ENCODE results near the gene ATOH7. TPM values are rescaled to one million over a fixed set of nuclear protein-coding genes. Genes with fewer than 3 reads are reported as not detected.
"Not testable (repeated sequence)": the region's sequence is repeated elsewhere in the genome, so short reads cannot be mapped to it uniquely, and the experiment has no call there.

The ATOH7 gene
- total and polyA plus RNA-seq, 9 of the 15 experiments (the other 6 are each of a cell fraction or from before 2014, with no cell fraction given): not detected

DNA sequence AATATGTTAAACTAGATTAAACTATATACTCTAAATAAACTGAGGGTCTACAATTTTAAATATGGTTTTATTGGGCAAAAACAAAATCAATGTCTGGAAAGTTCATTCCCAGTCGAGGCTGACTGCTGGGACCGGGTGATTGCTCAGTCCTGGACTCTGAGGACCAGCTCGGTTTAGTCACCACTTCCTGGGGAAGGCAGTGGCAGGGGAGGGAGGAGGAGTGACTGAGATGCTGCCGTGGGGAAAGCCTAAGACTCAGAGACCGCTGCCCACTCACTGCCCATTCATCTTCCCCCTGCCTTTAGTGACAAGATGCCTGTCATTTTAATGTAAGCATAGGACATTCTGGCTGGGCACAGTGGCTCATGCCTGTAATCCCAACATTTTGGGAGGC, 29.0 kb downstream of the ATOH7 start:
- intact Hi-C loops (cut with micrococcal nuclease): no loop called here
- Histone ChIP-seq H3K79me2 (ENCODE audit: control insufficient read depth, insufficient read depth, low read length) (no peaks in the 10 kb centered on the region), H3K27me3 (ENCODE audit: control insufficient read depth in 2 of 2, insufficient read depth in 2 of 2, low read length in 2 of 2) (peaks cover 26 to 43% of the 10 kb centered on the region in 2 experiments; a peak in 4 of 5 replicates), H2AFZ (ENCODE audit: low read depth, low read length) (no peak overlapping the region), H3K4me3 (no peak overlapping the region), H3K9ac (ENCODE audit: insufficient read depth in 1 of 2, low read depth in 2 of 2, low read length in 2 of 2) (no peak overlapping the region), H3K4me1 (replicated peaks in 1 of 2; ENCODE audit: control insufficient read depth in 2 of 2, insufficient read depth in 2 of 2, low read length in 2 of 2) (no peaks in the 10 kb centered on the region), H3K36me3 (ENCODE audit: control insufficient read depth, insufficient read depth, low read length) (no peaks in the 10 kb centered on the region), H3K27ac (ENCODE audit: extremely low read depth, low read depth, low read length) (no peak overlapping the region), H3K4me2 (ENCODE audit: insufficient read depth, low read length) (no peak overlapping the region), H3K9me3 (replicated peaks; ENCODE audit: control insufficient read depth, insufficient read depth, low read depth, low read length) (no peaks in the 10 kb centered on the region), H3K9me1 (ENCODE audit: control insufficient read depth, insufficient read depth, low read length) (no peaks in the 10 kb centered on the region), H4K20me1 (replicated peaks; ENCODE audit: control insufficient read depth, insufficient read depth, low read length) (no peaks in the 10 kb centered on the region; the same call in 1 of the 2 replicates)
- DNase-seq (ENCODE audit: extremely low read depth in 1 of 4, low spot score in 3 of 4) (no peak), FAIRE-seq (no peak), ATAC-seq (peak; percentile 26; the same call in 1 of the 3 replicates)
- POLR2A ChIA-PET: no interaction called here
- CTCF ChIA-PET (ENCODE audit: low intra/inter-chr PET ratio): no interaction called here
- BruUV-seq (replicated peaks): no TSS peak
- 0% methylated on average over 5 of the region's 5 CpGs for WGBS (ENCODE audit: insufficient coverage, low coverage, missing lambda C conversion rate)
- TF ChIP-seq, protein P1, sequence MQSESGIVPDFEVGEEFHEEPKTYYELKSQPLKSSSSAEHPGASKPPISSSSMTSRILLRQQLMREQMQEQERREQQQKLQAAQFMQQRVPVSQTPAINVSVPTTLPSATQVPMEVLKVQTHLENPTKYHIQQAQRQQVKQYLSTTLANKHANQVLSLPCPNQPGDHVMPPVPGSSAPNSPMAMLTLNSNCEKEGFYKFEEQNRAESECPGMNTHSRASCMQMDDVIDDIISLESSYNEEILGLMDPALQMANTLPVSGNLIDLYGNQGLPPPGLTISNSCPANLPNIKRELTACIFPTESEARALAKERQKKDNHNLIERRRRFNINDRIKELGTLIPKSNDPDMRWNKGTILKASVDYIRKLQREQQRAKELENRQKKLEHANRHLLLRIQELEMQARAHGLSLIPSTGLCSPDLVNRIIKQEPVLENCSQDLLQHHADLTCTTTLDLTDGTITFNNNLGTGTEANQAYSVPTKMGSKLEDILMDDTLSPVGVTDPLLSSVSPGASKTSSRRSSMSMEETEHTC (IDR thresholded peaks at IDR 0.05): no peak
- 0 out of 2 replicates have a peak, but pooled peaks have one; percentile 4 for TF ChIP-seq ZNF121 (CRISPR knock-in tag; conservative IDR thresholded peaks at IDR 0.05)
- in situ Hi-C loops (cut with MboI): no loop called here

DNA sequence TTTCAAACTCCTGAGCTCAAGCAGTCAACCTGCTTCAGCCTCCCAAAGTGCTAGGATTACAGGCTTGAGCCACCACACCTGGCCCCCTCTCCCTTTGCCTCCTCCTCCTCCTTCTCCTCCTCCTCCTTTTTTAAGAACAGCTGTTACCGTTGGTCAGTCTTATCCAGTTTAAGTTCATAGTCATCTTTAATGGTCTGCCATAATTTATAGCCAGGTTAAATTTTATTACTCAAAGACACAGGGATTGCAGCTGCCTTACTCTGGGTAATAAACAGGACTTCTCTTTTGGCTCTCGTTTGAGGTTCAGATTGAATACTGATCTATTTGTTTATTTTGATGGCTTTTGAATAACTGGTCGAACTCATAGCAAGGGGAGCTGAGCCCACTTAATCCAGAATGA, 35.2 kb downstream of the ATOH7 start:
- 0% methylated on average over 3 of the region's 3 CpGs for WGBS (ENCODE audit: insufficient coverage, low coverage, missing lambda C conversion rate)

DNA sequence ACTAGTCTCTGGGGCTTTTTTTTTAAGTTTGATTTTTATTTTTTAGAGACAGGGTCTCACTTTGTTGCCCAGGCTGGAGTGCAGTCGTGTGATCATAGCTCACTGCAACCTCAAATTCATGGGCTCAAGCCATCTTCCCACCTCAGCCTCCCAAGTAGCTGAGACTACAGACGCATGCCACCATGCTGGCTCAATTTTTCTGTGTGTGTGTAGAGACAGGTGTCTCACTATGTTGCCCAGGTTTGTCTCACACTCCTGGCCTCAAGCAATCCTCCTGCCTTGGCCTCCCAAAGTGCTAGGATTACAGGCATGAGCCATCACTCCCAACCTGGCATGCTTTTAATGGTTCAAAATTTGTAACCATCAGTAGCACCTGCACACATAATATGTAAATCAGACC, 36.1 kb downstream of the ATOH7 start:
- H4K20me1 ChIP-seq (replicated peaks; ENCODE audit: control insufficient read depth, insufficient read depth, low read length); BruUV-seq (replicated peaks); H3K36me3 ChIP-seq (ENCODE audit: control insufficient read depth, insufficient read depth, low read length); DNase-seq (ENCODE audit: extremely low read depth in 1 of 4, low spot score in 3 of 4); H3K4me1 ChIP-seq (replicated peaks in 1 of 2; ENCODE audit: control insufficient read depth in 2 of 2, insufficient read depth in 2 of 2, low read length in 2 of 2); POLR2A ChIA-PET; ATAC-seq; H3K4me3 ChIP-seq; CTCF ChIA-PET (ENCODE audit: low intra/inter-chr PET ratio); H3K79me2 ChIP-seq (ENCODE audit: control insufficient read depth, insufficient read depth, low read length); H3K9ac ChIP-seq (ENCODE audit: insufficient read depth in 1 of 2, low read depth in 2 of 2, low read length in 2 of 2); H3K9me3 ChIP-seq (replicated peaks; ENCODE audit: control insufficient read depth, insufficient read depth, low read depth, low read length); FAIRE-seq; intact Hi-C loops (cut with micrococcal nuclease); H3K27ac ChIP-seq (ENCODE audit: extremely low read depth, low read depth, low read length); H2AFZ ChIP-seq (ENCODE audit: low read depth, low read length); in situ Hi-C loops (cut with MboI); H3K4me2 ChIP-seq (ENCODE audit: insufficient read depth, low read length); H3K9me1 ChIP-seq (ENCODE audit: control insufficient read depth, insufficient read depth, low read length): not testable (repeated sequence)
- peaks cover 8 to 21% of the 10 kb centered on the region in 2 experiments; a peak in 4 of 5 replicates for H3K27me3 ChIP-seq (ENCODE audit: control insufficient read depth in 2 of 2, insufficient read depth in 2 of 2, low read length in 2 of 2)
- 0% methylated on average over 2 of the region's 2 CpGs for WGBS (ENCODE audit: insufficient coverage, low coverage, missing lambda C conversion rate)

More for the DNA sequence above, 35.2 kb downstream of the ATOH7 start:
- Histone ChIP-seq H3K27ac (ENCODE audit: extremely low read depth, low read depth, low read length) (no peak overlapping the region), H4K20me1 (replicated peaks; ENCODE audit: control insufficient read depth, insufficient read depth, low read length) (no peaks in the 10 kb centered on the region), H2AFZ (ENCODE audit: low read depth, low read length) (no peak overlapping the region), H3K4me2 (ENCODE audit: insufficient read depth, low read length) (no peak overlapping the region), H3K4me1 (replicated peaks in 1 of 2; ENCODE audit: control insufficient read depth in 2 of 2, insufficient read depth in 2 of 2, low read length in 2 of 2) (no peaks in the 10 kb centered on the region), H3K36me3 (ENCODE audit: control insufficient read depth, insufficient read depth, low read length) (no peaks in the 10 kb centered on the region), H3K79me2 (ENCODE audit: control insufficient read depth, insufficient read depth, low read length) (no peaks in the 10 kb centered on the region), H3K9ac (ENCODE audit: insufficient read depth in 1 of 2, low read depth in 2 of 2, low read length in 2 of 2) (no peak overlapping the region), H3K27me3 (ENCODE audit: control insufficient read depth in 2 of 2, insufficient read depth in 2 of 2, low read length in 2 of 2) (peaks cover 9 to 26% of the 10 kb centered on the region in 2 experiments; a peak in 4 of 5 replicates), H3K4me3 (no peak overlapping the region), H3K9me3 (replicated peaks; ENCODE audit: control insufficient read depth, insufficient read depth, low read depth, low read length) (no peaks in the 10 kb centered on the region), H3K9me1 (ENCODE audit: control insufficient read depth, insufficient read depth, low read length) (no peaks in the 10 kb centered on the region)
- BruUV-seq (replicated peaks): no TSS peak
- CTCF ChIA-PET (ENCODE audit: low intra/inter-chr PET ratio): no interaction called here
- TF ChIP-seq TRIM24 (IDR thresholded peaks at IDR 0.05) (no peak), CAMTA2 (CRISPR knock-in tag; conservative IDR thresholded peaks at IDR 0.05) (no peak)
- intact Hi-C loops (cut with micrococcal nuclease): no loop called here
- in situ Hi-C loops (cut with MboI): no loop called here
- no peak for DNase-seq (ENCODE audit: extremely low read depth in 1 of 4, low spot score in 3 of 4)
- no peak for FAIRE-seq
- POLR2A ChIA-PET: interaction anchor here (1.4 kb wide), 1 partner anchor 14 kb away, joined by 3 read pairs; no protein-coding TSS in a partner anchor
- no peak for ATAC-seq

Measured in K562 (cell line).